A549 (cell line): ENCODE measurements around the gene BACH1. TPM values are rescaled to one million over a fixed set of nuclear protein-coding genes. Genes with fewer than 3 reads are reported as not detected.

ENCODE experiments used
- ATAC-seq, 2 experiments: fragments of 200-7000 bp in 1 of 2; fragments of >200 bp in 1 of 2; cut with Nextera tagmentation in 1 of 2; cut with Tn5 transposase in 1 of 2; 3 replicates each; pipeline versions ENCODE4 v1.8.0 to v1.9.1; 2018 to 2020; ENCODE audit warnings: mild to moderate bottlenecking in 1 of 2, moderate library complexity in 1 of 2
- CTCF ChIA-PET: fragments of 300-600 bp; sonication (Branson Sonifier 250); formaldehyde crosslinking; extraction: SDS; loops from one replicate; lab custom pipeline; 2021; ENCODE audit warnings: antibody characterized with exemption, inconsistent platforms; lab: Yijun Ruan, JAX
- POLR2A ChIA-PET: fragments of 350-600 bp; formaldehyde crosslinking; extraction: SDS; loops from one replicate; lab custom pipeline; 2021; ENCODE audit warnings: antibody characterized with exemption, inconsistent platforms; lab: Yijun Ruan, JAX
- DNase-seq, 2 experiments: peaks; one replicate each; pipeline versions ENCODE4 v3.0.0 to v3.0.0-alpha.2; 2011 to 2016; ENCODE audit warnings: low read depth in 1 of 2, low spot score in 1 of 2
- FAIRE-seq: peaks from 2 replicates; lab custom pipeline; 2011; peaks lifted over from hg19 to GRCh38; lab: Jason Lieb, UNC
- H3K27ac ChIP-seq, 2 experiments: fragments of >200 bp; sonication (Bioruptor Twin); formaldehyde crosslinking; 3 replicates each; pipeline ENCODE4 v1.5.1; 2016 to 2017
- H3K4me1 ChIP-seq: fragments of >200 bp; sonication (Bioruptor Twin); formaldehyde crosslinking; 3 replicates; pipeline ENCODE4 v1.6.1; 2016
- H3K4me2 ChIP-seq: fragments of >200 bp; sonication (Bioruptor Twin); formaldehyde crosslinking; 3 replicates; pipeline ENCODE4 v1.6.1; 2016
- H3K4me3 ChIP-seq: fragments of >200 bp; sonication (Bioruptor Twin); formaldehyde crosslinking; 3 replicates; pipeline ENCODE4 v1.5.1; 2016
- H3K9me3 ChIP-seq: fragments of >200 bp; sonication (Bioruptor Twin); formaldehyde crosslinking; 3 replicates; pipeline ENCODE4 v1.6.1; 2016
- BCL3 ChIP-seq: fragments of >200 bp; sonication (Bioruptor Twin); formaldehyde crosslinking; IDR thresholded peaks from 3 replicates; pipeline ENCODE4 v1.6.1; 2016
- BHLHE40 ChIP-seq: IDR thresholded peaks from 2 replicates; pipeline ENCODE4 v1.6.1; 2012; ENCODE audit warnings: low read depth, low read length, inconsistent platforms
- CEBPB ChIP-seq, 2 experiments: fragments of >200 bp in 1 of 2; sonication (Bioruptor Twin) in 1 of 2; formaldehyde crosslinking in 1 of 2; IDR thresholded peaks; 2 replicates each; pipeline ENCODE4 v1.6.1; 2012 to 2016
- CHD2 ChIP-seq: fragments of 150-350 bp; IDR thresholded peaks from 2 replicates; pipeline ENCODE4 v1.6.1; 2014; ENCODE audit warnings: low read length; ENCODE audit not compliant: partially characterized antibody
- ESRRA ChIP-seq: fragments of 150-350 bp; IDR thresholded peaks from 2 replicates; pipeline ENCODE4 v1.6.1; 2014; ENCODE audit warnings: mild to moderate bottlenecking, low read length, borderline replicate concordance
- GATA3 ChIP-seq: IDR thresholded peaks from 2 replicates; pipeline ENCODE4 v1.6.1; 2012; ENCODE audit warnings: borderline replicate concordance
- HDAC2 ChIP-seq: fragments of 200-600 bp; sonication (generic); IDR thresholded peaks from 2 replicates; pipeline ENCODE4 v1.6.1; 2016
- HES2 ChIP-seq: fragments of >200 bp; sonication (Bioruptor Twin); formaldehyde crosslinking; IDR thresholded peaks from 2 replicates; pipeline ENCODE4 v1.6.1; 2016
- KDM5A ChIP-seq: fragments of 200-600 bp; sonication (generic); IDR thresholded peaks from 2 replicates; pipeline ENCODE4 v1.6.1; 2016; ENCODE audit warnings: antibody characterized with exemption, mild to moderate bottlenecking
- PHF8 ChIP-seq: fragments of 200-600 bp; sonication (generic); IDR thresholded peaks from 2 replicates; pipeline ENCODE4 v1.6.1; 2016; ENCODE audit warnings: low read depth, mild to moderate bottlenecking, antibody characterized with exemption, moderate library complexity, borderline replicate concordance
- POLR2A ChIP-seq: IDR thresholded peaks from 2 replicates; pipeline ENCODE4 v1.6.1; 2012; ENCODE audit warnings: mild to moderate bottlenecking, low read length
- RAD21 ChIP-seq, 2 experiments: fragments of >200 bp in 1 of 2; sonication (Bioruptor Twin) in 1 of 2; formaldehyde crosslinking in 1 of 2; IDR thresholded peaks in 1 of 2; conservative IDR thresholded peaks in 1 of 2; 2 replicates in 1 of 2; 3 replicates in 1 of 2; pipeline ENCODE4 v1.6.1; 2012 to 2018; ENCODE audit warnings: inconsistent platforms in 1 of 2
- RCOR1 ChIP-seq: fragments of 150-350 bp; IDR thresholded peaks from 2 replicates; pipeline ENCODE4 v1.6.1; 2014; ENCODE audit warnings: antibody characterized with exemption, low read length, low read depth
- REST ChIP-seq: fragments of 200-600 bp; sonication (generic); IDR thresholded peaks from 2 replicates; pipeline ENCODE4 v1.6.1; 2016; ENCODE audit warnings: antibody characterized with exemption, mild to moderate bottlenecking, moderate library complexity
- SMC3 ChIP-seq: fragments of >200 bp; sonication (Bioruptor Twin); formaldehyde crosslinking; IDR thresholded peaks from 3 replicates; pipeline ENCODE4 v1.6.1; 2018; ENCODE audit warnings: inconsistent platforms
- ZC3H11A ChIP-seq: fragments of 450-650 bp; IDR thresholded peaks from 2 replicates; pipeline ENCODE4 v1.6.1; 2014; ENCODE audit warnings: antibody characterized with exemption, mild to moderate bottlenecking
- WGBS: methylation state at CpG from one replicate; pipeline ENCODE4 v1.1.6; 2017; ENCODE audit errors: missing lambda C conversion rate; 5-methylcytosine and 5-hydroxymethylcytosine counted together
- polyA plus RNA-seq, 4 experiments: library from polyadenylated mRNA; depleted of rRNA in 3 of 4; stranded (reverse); fragments of >200 nt; fragmentation: RNase III in 1 of 4; extraction: RNeasy Plus Mini Kit Qiagen cat#74134 plus additional on column Dnase treatment in 1 of 4; gene quantifications; 2 replicates in 3 of 4; 3 replicates in 1 of 4; pipeline ENCODE4 v1.2.3, GENCODE V29; 2011 to 2017
- TF ChIP-seq, protein P1 (sequence below): IDR thresholded peaks from 2 replicates; pipeline ENCODE4 v1.6.1; 2012; ENCODE audit warnings: low read depth, borderline replicate concordance
- TF ChIP-seq, protein P2 (sequence below): fragments of >200 bp; sonication (Bioruptor Twin); formaldehyde crosslinking; IDR thresholded peaks from 3 replicates; pipeline ENCODE4 v1.5.1; 2016
- TF ChIP-seq, protein P3 (sequence below): fragments of 250-450 bp; sonication (Bioruptor Pico); IDR thresholded peaks from 2 replicates; pipeline ENCODE4 v1.5.0; 2021; ENCODE audit warnings: mild to moderate bottlenecking, moderate library complexity, borderline replicate concordance

BACH1 gene
- polyA plus RNA-seq, 2 of the 4 experiments (the other 2 are of a cell fraction), result 5.0 to 21.4 TPM

DNA sequence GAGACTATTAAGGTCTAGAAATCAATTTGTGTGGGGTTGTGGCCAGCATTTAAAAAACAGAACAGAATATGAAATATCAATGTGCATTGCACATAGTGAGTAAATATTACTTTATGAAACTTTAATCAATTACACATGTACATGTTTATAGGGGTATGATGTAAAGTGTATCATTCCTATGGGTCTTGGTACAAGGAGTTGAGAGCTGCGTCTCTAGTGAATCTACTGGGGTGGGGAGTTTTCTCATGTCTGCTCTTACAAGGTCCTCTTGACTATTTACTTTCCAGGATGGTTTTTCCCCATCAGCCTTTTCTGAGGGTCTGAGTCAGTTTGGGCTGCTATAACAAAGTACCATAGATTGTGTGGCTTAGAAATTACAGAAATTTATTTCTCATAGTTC lies 75.8 kb downstream of the BACH1 start:
- no peaks in the 10 kb centered on the region for H3K9me3 ChIP-seq
- no peak for ATAC-seq
- no peak overlapping the region for H3K27ac ChIP-seq
- H3K4me1 ChIP-seq, result no peaks in the 10 kb centered on the region
- H3K4me2 ChIP-seq, result no peak overlapping the region
- WGBS, result 96% methylated on average over 1 of the region's 1 CpG
- DNase-seq, result no peak
- no peak overlapping the region for H3K4me3 ChIP-seq
- FAIRE-seq, result no peak
- no peak for TF ChIP-seq GATA3
- TF ChIP-seq, protein P1, sequence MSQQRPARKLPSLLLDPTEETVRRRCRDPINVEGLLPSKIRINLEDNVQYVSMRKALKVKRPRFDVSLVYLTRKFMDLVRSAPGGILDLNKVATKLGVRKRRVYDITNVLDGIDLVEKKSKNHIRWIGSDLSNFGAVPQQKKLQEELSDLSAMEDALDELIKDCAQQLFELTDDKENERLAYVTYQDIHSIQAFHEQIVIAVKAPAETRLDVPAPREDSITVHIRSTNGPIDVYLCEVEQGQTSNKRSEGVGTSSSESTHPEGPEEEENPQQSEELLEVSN, result no peak
- no peak for TF ChIP-seq ESRRA
- TF ChIP-seq BHLHE40, result no peak
- TF ChIP-seq RAD21 (conservative IDR thresholded peaks at IDR 0.05 in 1 of 2, IDR thresholded peaks at IDR 0.05 in 1 of 2), result no peak
- TF ChIP-seq POLR2A, result no peak
- TF ChIP-seq ZC3H11A, result no peak
- TF ChIP-seq HDAC2, result no peak
- TF ChIP-seq CEBPB (IDR thresholded peaks at IDR 0.05), result no peak
- TF ChIP-seq CHD2, result no peak
- ChIA-PET CTCF (no interaction called here), POLR2A (no interaction called here)

GRCh38 chr21:29376556-29376955 lies 77.8 kb downstream of the BACH1 start:
- no peak for FAIRE-seq
- TF ChIP-seq CHD2 (no peak), BCL3 (no peak), HES2 (no peak), RAD21 (conservative IDR thresholded peaks at IDR 0.05 in 1 of 2, IDR thresholded peaks at IDR 0.05 in 1 of 2) (peak in 1 of 2 experiments; percentile 45; a peak in 2 of 5 replicates), REST (no peak), SMC3 (0 out of 3 replicates have a peak, but pooled peaks have one; percentile 11), PHF8 (no peak), RCOR1 (no peak), KDM5A (no peak)
- TF ChIP-seq, protein P2, sequence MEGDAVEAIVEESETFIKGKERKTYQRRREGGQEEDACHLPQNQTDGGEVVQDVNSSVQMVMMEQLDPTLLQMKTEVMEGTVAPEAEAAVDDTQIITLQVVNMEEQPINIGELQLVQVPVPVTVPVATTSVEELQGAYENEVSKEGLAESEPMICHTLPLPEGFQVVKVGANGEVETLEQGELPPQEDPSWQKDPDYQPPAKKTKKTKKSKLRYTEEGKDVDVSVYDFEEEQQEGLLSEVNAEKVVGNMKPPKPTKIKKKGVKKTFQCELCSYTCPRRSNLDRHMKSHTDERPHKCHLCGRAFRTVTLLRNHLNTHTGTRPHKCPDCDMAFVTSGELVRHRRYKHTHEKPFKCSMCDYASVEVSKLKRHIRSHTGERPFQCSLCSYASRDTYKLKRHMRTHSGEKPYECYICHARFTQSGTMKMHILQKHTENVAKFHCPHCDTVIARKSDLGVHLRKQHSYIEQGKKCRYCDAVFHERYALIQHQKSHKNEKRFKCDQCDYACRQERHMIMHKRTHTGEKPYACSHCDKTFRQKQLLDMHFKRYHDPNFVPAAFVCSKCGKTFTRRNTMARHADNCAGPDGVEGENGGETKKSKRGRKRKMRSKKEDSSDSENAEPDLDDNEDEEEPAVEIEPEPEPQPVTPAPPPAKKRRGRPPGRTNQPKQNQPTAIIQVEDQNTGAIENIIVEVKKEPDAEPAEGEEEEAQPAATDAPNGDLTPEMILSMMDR, result peak; percentile 17; the same call in 1 of the 3 replicates
- TF ChIP-seq, protein P3, sequence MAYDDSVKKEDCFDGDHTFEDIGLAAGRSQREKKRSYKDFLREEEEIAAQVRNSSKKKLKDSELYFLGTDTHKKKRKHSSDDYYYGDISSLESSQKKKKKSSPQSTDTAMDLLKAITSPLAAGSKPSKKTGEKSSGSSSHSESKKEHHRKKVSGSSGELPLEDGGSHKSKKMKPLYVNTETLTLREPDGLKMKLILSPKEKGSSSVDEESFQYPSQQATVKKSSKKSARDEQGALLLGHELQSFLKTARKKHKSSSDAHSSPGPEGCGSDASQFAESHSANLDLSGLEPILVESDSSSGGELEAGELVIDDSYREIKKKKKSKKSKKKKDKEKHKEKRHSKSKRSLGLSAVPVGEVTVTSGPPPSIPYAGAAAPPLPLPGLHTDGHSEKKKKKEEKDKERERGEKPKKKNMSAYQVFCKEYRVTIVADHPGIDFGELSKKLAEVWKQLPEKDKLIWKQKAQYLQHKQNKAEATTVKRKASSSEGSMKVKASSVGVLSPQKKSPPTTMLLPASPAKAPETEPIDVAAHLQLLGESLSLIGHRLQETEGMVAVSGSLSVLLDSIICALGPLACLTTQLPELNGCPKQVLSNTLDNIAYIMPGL (CRISPR knock-in tag), result no peak
- TF ChIP-seq, all 56 proteins: peak for 3
- 54% methylated on average over 3 of the region's 3 CpGs for WGBS
- ChIA-PET POLR2A (no interaction called here), CTCF (interaction anchor here (0.6 to 1.5 kb wide), 7 partner anchors 9 to 296 kb away, joined by 3 to 5 read pairs (median 3); no protein-coding TSS in a partner anchor)
- DNase-seq (peak; percentile 8 to 42), ATAC-seq (peak; percentile 82 to 88)
- Histone ChIP-seq H3K4me1 (0 out of 3 replicates have a peak, but pooled peaks cover 2% of the 10 kb centered on the region), H3K4me3 (no peak overlapping the region), H3K4me2 (no peak overlapping the region), H3K9me3 (no peaks in the 10 kb centered on the region), H3K27ac (no peak overlapping the region)
